AML-193 (cell line): ENCODE measurements around the gene DLGAP1.
"Not testable (repeated sequence)": the region's sequence is repeated elsewhere in the genome, so short reads cannot be mapped to it uniquely, and the experiment has no call there.

ENCODE experiments used
- DNase-seq, 2 experiments: peaks; one replicate each; lab custom pipeline; 2025; lab: John Stamatoyannopoulos, UW

Gene DLGAP1

DNA sequence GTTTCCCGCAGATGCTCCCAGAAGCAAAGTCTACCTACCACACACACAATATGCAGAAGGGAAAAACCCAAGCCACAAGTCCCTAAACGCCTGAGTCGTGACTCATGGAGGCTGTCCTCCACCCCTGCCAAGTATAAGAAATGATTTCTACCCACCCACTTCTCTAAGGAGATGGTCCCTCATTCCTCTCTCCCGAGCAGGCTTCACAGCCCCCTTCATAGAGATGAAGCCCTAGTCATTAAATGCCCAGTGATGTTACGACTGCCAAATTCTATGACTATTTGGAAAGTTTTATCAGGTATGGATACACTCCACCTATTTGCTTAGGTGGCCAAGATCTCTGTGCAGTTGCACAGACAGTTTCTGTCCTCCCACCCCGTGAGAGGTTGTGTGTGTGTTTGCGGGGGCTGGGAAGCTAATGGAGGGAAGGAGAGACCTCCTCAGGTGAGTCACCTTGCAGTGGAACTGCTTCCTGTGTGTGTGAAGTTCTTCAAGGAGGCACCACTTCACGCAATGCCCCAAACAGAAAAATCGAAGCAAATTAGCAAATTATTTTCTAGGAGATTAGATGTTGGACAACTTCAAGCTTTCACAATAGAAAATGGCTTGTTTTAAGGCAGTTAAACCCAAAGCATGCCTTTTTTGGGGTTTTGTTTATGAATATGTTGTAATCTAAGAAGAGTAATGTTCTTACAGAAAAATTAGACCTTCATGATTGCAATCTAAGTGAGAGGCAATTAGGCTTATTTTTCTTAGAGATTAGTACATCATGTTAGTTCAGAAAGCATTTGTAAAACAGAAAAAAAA is 830.0 kb downstream of the DLGAP1 start:
- no peak for DNase-seq

DNA sequence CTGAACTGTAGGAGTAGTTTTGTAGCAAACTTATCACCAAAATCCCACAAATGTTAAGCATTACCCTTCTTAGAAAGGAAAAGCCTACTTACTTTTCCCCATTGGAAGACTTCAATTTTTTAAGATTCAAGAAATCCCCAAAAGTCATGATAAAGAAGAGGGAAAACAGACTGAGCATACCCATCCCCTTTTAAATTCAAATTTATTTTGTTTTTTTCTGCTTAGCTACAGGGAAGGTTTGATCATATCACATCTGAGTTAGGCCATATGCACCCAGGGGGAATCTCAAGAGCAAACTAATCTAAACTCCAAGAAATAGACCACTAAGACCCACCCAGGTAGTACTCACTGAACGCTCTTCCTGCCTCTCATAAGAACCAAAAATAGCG is 830.6 kb downstream of the DLGAP1 start:
- DNase-seq: no peak

DNA sequence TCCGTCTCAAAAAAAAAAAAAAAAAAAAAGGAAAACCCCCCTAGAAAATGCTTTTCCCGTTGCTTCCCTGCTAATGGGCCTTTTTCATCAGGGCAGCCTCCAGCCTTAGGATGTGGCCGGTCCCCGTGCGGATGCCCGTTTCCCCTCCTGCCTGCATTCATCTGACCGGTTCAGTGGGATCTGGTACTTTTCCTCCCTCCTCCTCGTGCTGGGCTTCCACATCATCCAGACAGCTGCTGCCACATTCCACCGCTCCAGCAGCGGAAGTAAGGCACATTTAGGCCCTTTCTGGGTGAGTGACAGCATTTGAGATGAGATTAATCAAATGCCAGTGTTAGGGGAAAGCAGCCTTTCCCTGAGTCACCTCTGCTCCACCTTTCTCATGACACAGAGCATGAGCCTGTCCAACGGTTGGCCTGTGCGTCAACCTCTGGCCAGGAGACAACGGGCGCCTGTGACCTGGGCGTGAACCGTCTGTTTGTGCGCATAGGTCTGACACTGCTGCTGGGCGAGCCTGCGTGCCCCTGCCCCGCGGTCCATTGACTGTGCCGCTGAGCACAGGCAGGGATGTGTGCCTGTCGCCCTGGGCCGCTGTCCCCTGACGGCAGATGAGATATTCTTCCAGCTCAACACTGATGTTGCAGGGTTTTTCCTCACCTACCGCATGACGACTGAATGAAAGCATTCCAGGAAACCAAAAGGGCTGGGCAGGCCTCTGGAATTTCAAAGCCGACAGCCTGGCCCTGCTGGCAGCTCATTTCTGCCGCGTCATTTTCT is 831.1 kb downstream of the DLGAP1 start:
- no peak for DNase-seq

DNA sequence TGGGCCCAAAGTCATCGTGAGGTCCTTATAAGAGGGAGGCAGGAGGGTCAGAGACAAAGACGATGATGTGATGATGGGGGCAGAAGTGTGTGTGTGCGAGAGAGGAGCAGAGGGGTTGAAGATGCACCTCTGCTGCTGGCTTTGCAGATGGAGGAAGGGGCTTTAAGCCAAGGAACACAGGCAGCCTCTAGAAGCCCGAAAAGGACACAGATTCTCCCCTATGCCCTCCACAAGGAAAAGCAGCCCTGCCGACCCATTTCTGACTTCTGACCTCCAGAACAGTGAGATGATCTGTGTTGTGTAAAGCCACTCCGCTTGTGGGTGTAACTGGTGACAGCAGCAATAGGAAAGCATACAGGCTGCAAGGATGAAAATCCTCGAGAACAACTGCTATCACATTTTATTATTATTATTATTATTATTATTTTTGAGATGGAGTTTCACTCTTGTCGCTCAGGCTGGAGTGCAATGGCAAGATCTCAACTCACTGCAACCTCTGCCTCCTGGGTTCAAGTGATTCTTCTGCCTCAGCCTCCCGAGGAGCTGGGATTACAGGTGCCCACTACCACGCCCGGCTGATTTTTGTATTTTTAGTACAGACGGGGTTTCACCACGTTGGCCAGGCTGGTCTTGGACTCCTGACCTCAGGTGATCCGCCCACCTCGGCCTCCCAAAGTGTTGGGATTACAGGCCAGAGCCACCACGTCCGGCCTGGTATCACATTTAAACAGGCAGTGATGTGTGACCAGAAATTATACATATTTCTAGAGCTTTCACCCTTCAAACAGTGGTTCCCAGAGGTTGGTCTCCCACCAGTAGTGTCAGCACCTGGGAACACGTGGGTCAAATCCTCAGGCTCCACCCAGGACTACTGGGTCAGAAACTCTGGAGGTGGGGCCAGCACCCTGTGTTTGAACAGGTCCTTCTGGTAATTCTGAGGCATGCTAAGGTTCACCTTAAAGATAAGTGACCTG is 834.7 kb downstream of the DLGAP1 start:
- DNase-seq: no peak

DNA sequence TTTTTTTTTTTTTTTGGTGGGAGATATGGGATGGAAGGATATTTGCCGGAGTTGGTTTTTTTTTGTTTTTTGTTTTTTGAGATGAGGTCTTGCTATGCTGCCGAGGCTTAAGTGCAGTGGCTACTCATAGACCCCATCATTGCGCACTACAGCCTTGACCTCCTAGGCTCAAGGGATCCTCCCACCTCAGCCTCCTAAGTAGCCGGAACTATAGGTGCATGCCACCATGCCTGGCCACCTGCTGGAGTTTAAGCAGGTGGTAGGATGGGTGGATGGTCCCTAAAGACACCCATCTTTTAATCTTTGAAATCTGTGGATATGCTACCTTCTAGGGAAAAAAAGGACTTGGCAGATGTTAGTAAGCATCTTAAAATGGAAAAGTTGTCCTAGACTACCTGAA is 835.4 kb downstream of the DLGAP1 start:
- DNase-seq: no peak

DNA sequence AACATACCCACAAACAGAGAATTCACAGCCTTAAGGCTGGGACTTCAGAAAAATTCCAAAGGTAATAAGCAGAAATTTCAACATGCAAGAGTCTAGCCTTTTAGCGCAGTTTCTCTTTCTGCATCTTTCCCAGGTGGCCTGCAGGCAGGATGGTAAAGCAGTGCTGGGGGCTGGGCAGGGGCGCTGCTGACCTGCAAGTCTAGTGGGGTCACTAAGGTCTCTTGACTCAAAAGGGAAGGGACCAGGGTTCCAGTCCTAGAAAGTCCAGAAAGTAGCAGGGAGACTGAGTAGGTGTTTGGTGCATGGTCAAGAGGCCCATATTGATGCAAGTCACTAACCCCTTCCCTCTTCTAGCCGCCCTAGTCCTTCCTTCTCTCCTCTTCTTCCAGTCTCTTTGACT is 835.9 kb downstream of the DLGAP1 start:
- no peak for DNase-seq

DNA sequence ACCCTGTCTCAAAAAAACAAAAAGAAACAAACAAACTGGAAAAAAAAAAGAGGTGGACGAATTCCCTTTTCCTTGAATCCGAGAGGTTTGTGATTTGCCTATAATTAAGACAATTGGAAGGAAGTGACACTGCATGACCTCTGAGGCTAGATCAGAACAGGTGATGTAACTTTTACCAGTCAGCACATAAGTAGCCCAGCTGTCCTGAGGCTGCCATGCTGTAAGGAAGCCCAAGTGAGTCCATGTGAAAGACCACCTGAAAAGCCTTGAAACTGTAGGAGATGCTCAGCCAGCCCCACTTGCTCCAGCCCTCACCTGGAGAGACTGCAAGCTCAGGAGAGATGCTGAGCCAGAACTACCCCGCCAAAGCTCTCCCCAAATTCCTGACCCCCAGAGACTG is 838.4 kb downstream of the DLGAP1 start:
- DNase-seq: no peak

DNA sequence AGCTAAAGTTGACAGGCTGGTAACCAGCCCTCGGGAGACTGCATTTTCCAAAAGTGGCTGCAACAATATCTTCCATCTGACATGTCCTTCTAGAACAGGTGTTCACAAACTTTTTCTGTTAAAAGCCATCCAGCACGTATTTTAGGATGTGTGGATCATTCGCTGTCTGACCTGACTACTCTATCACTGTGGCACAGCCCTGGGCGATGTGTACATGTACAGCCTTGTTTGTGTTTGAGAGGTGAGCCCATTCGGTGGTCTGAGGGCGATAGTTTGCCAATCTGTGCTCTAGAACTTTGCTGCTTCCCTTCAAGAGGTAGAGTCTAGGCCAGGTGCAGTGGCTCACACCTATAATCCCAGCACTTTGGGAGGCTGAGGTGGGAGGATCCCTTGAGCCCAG is 839.0 kb downstream of the DLGAP1 start:
- no peak for DNase-seq

DNA sequence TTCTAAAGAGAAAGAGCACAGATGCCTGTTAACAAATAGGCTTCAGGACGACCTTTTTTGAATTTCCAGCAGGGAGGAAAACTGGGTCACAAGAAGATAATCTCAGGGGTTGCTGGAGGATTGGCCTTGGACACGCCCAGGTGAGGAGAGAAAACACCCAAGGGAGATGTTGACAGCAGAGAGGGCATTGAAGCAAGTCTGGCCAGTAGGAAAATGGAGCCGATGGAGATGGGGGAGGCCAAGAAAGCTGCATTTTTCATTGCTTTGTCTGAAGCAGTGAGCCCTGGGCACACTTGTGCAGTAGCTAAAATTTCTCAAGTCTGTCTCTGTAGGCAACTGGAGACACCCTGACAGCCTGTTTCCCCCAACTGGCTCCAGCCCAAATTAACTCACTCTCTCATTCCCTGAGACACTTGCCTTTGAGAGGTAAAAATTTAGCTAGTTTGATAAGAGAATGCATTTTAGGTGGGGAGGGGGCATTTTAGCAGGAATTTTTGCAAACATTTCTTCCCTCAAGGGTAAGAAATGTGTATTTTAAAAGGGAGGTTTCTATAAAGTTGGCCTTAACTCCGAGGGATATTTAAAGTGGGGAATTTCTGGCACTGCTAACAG is 839.6 kb downstream of the DLGAP1 start:
- no peak for DNase-seq

DNA sequence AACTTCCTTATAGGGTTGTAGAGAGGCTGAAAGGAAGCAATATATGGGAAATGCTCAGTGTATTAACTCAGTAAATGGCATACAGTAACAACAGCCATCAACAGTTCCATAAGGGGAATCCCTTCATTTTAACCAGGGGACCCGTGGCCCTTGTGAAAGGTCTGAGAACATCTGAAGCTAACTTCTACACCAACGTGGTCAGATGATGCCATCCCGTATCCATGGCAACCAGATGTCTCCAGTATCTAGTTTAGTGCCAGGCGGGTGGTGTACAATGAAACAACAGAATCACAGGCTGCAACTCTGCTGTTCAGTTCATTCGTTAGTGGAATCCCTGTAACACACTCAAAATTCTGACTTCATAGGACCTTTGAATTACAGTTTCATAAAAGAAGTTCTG is 842.8 kb downstream of the DLGAP1 start:
- no peak for DNase-seq

DNA sequence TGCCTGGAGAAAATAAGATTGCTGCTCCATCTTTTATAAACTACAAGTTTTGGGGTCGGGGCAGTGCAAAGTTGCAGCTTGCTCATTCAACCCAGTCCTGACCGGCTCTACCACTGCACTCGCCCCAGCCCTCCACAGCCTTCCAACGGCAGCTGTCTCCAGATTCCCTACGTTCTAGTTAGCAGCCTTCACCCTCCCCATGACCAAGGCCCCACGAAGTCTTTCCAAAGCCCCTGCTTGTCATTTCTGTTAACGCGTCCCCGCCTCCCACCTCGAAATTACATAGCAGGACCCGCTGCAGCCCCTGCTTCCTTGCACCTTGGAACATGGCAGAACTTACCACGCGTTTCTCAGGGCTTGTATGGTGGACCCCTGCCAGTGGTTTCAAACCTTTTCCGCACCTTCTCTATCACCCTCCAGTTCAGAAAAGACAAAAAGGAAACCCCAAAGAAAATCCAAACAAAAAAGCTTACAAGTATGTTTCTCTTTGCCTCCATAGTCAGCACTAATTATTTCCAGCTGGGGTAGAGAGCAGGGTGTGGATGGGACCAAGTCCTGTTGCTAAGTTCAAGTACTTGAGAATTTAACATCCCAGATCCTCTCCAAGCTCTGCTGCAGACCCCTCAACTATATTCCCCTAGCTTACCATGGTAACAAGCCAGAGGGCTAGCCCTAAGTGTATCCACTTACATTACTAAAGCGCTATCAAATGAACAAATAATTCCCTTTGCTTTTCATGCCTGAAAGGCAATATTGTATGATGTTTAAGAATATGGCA is 843.6 kb downstream of the DLGAP1 start:
- DNase-seq: no peak

DNA sequence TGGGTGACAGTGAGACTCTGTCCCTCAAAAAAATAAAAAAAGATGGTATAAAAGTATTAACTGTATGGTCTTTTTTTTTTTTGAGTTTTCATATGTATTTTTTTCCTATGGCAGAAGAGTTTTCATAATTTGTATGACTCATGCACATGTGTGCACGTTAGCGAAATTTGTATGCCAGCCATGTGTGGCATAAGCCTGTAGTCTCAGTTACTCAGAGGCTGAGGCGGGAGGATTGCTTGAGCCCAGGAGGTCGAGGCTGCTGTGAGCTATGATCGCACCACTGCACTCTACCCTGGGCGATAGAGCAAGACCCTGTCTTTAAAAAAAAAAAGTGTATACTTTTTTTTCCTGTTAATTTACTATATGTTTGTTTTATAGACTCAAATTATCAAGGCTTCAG is 844.3 kb downstream of the DLGAP1 start:
- DNase-seq: no peak

DNA sequence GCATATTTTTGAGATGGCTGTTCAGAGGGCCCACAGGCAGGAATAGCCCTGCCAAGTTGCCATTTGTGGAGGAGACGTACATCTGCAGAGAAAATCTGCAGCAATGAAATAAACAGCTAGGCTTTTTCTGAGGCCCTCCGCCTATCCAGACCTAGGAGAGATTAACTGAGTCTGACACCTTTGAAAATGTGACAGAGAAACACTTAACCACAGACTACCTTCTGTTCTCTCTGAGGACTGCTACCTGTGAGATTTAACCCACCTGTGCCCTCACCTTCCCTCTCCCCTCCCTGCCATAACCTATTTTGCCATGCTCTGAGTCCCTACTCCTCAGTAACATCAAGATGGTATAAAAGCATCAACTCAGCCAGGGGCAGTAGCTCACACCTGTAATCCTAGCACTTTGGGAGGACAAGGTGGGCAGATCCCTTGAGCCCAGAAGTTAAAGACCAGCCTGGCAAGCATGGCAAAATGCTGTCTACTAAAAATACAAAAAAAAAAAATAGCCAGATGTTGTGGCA is 844.9 kb downstream of the DLGAP1 start:
- no peak for DNase-seq

DNA sequence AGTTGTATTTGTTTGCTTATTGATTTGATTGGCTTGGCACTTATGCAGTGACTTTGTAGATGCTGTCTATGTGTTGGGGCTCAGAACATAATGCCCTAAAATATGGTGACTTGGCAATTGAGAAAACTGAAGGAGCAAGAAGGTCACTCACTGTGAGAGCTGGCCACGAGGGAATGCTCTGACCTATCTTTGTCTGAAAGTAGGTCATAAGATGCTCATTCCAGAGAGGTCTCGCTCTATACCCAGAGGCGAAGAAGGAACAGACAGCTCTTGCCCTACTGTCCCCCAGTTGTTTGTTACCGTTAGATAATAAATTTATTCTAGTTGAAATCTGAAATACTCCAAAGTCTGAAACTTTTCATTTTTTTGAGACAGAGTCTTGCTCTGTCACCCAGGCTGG is 846.6 kb downstream of the DLGAP1 start:
- no peak for DNase-seq

DNA sequence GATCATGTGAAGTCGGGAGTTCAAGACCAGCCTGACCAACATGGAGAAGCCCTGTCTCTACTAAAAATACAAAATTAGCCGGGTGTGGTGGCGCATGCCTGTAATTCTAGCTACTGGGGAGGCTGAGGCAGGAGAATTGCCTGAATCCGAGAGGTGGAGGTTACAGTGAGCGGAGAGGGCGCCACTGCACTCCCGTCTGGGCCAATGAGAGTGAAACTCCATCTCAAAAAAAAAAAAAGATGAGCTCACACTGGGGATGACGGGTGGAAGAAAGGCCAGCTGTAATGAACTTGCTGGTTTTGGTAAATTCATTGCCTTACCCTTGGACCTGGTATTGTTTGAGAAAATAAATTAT is 847.0 kb downstream of the DLGAP1 start:
- DNase-seq: not testable (repeated sequence)

DNA sequence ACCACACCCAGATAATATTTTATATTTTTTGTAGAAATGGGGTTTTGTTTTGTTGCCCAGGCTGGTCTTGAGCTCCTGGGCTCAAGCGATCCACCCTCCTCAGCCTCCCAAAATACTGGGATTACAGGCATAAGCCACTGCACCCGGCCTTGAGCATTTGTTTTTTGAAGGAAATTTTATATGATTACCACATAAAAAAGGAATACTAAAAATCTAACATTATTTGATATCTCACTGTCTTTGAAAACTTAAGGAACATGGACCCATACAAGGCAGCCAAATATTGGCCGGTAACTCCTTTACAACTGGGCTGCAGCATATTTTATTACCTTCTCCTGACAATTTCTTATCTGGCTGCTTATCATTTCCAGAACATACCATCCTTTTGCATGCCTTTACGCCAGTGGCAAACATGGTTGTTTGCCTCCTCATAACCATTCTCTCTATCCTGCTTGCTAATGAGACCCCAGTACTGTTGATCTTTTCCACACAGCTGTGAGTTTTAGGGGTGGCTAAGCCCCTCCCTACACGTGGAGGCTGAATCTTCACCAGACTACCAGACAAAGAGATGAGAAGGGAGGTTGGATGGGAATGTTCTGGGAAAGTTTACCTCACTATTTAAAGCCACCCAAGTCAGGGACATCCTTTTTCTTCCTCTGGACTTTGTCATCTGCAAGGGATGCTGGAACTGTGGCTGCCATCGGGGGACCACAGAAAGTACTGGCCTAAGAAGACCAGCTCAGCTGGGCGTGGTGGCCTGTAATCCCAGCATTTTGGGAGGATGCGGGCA is 847.6 kb downstream of the DLGAP1 start:
- DNase-seq: no peak

DNA sequence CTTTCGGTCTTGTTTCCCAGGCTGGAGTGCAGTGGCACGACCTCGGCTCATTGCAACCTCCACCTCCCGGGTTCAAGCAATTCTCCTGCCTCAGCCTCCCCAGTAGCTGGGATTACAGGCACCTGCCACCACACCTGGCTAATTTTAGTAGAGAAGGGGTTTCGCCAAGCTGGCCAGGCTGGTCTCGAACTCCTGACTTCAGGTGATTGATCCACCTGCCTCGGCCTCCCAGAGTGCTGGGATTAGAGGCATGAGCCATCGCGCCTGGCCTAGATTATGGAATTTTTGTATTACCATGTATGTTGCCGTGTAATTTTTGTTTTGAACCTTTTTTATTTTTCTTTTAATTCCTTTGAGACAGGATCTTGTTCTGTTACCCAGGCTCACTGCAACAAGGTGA is 848.2 kb downstream of the DLGAP1 start:
- DNase-seq: not testable (repeated sequence)

DNA sequence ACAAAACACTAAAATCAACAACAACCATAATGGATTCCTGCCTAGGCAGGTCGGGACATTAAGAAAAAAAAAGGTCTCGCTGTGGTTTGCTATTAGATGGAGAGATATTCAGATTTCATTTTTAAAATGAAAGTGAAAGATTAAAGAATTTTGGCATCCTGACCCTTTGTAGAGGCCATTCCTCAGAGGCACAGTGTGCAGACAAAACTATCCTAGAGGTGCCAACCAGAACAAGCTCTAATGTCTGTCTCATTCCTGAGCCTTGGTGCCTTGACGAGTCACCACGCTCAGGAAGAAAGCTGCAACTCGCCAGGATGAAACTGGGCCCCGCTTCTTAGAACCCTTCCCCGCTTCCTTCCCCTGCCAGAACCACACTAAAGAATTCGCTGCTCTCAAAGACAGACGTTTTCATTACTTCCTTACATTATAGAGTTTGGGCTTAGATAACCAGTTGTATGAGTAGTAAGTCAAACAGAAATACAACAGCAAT is 849.1 kb downstream of the DLGAP1 start:
- no peak for DNase-seq

DNA sequence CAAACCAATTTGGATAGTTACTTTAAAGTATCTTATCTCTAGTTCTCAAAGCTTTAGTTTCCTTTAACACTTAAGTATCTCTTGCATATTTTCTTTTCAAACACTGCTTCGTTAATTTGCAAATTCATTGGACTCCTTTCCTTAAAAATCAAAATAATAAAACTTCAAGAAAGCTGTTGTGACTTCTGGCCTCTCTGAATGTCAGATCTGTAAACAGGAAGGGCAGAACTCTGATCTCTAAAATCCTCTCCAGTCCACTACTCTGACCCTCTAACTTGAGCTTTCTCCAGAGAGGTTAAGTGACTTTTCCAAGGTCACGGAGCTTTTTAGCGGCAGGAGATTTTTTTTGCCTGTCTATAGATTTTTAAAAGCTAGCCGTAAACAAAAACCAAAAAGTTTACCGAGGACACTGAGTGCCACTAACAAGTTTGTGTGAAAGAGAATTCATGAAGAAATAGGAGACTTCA is 849.6 kb downstream of the DLGAP1 start:
- DNase-seq: no peak
